Measurements from ENCODE around the gene SNX15. TPM values are rescaled to one million over a fixed set of nuclear protein-coding genes. Genes with fewer than 3 reads are reported as not detected.

Gene SNX15
- total RNA-seq, 1 donor from 2014 or later = 12.0 TPM

DNA sequence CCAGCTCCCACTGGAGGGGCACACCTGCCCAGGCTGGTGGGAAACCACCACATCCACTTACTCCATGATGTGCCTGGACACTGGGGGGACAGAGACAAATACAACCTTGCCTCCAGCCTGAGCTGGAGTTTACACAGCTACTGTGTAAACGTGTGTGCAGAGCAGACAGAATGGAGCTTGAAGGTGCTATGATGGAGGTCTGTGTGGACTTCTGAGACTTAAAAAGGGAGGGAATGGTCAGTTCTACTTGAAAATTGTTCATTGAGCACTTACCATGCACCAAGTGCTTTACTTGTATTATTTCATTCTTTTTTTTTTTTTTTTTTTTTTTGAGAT, 45.4 kb downstream of the SNX15 start:
- H3K9me3 ChIP-seq (ENCODE audit: control insufficient read depth in 3 of 3, low read length in 3 of 3) = no peaks in the 10 kb centered on the region
- H3K36me3 ChIP-seq (ENCODE audit: control insufficient read depth in 3 of 3, insufficient read depth in 3 of 3, low read length in 3 of 3) = no peaks in the 10 kb centered on the region
- no peak overlapping the region for H3K4me3 ChIP-seq (ENCODE audit: low read length in 3 of 3)
- H3K27ac ChIP-seq (ENCODE audit: low read depth, low read length) = no peak overlapping the region
- H3K9ac ChIP-seq (ENCODE audit: low read depth in 1 of 3, low read length in 3 of 3) = no peak overlapping the region
- no peaks in the 10 kb centered on the region for H3K27me3 ChIP-seq (ENCODE audit: control insufficient read depth in 3 of 3, insufficient read depth in 3 of 3, low read length in 3 of 3)
- H3K4me1 ChIP-seq (ENCODE audit: control insufficient read depth in 3 of 3, insufficient read depth in 3 of 3, low read length in 3 of 3) = no peaks in the 10 kb centered on the region

DNA sequence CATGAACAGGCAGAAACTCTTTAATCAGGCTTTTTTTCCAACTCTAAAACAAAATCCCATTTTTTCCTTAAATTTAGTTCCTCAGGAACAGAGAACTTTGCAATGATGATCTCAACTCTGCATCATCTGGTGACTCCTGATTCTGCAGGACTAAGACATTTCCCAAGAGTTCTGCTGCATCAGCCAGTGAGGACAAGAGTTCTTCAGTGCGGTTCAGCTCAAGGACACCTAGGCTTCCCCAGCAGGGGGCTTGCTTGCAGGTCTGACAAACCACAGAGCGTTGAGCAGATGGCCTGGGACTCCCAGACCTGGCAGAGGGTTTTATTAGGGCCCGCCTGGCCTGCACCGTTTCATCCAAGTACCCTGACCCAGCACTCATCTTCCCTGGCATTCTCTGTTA, 50.2 kb downstream of the SNX15 start:
- no peak overlapping the region for H3K9ac ChIP-seq (ENCODE audit: low read depth in 1 of 3, low read length in 3 of 3)
- no peaks in the 10 kb centered on the region for H3K36me3 ChIP-seq (ENCODE audit: control insufficient read depth in 3 of 3, insufficient read depth in 3 of 3, low read length in 3 of 3)
- no peak overlapping the region for H3K27ac ChIP-seq (ENCODE audit: low read depth, low read length)
- H3K9me3 ChIP-seq (ENCODE audit: control insufficient read depth in 3 of 3, low read length in 3 of 3) = no peaks in the 10 kb centered on the region
- no peaks in the 10 kb centered on the region for H3K4me1 ChIP-seq (ENCODE audit: control insufficient read depth in 3 of 3, insufficient read depth in 3 of 3, low read length in 3 of 3)
- no peak overlapping the region for H3K4me3 ChIP-seq (ENCODE audit: low read length in 3 of 3)
- no peaks in the 10 kb centered on the region for H3K27me3 ChIP-seq (ENCODE audit: control insufficient read depth in 3 of 3, insufficient read depth in 3 of 3, low read length in 3 of 3)

- Histone ChIP-seq H3K9me3 (ENCODE audit: control insufficient read depth in 3 of 3, low read length in 3 of 3) (no peaks in the 10 kb centered on the region), H3K9ac (ENCODE audit: low read depth in 1 of 3, low read length in 3 of 3) (no peak overlapping the region), H3K27ac (ENCODE audit: low read depth, low read length) (no peak overlapping the region), H3K27me3 (ENCODE audit: control insufficient read depth in 3 of 3, insufficient read depth in 3 of 3, low read length in 3 of 3) (no peaks in the 10 kb centered on the region), H3K36me3 (ENCODE audit: control insufficient read depth in 3 of 3, insufficient read depth in 3 of 3, low read length in 3 of 3) (no peaks in the 10 kb centered on the region), H3K4me3 (ENCODE audit: low read length in 3 of 3) (no peak overlapping the region), H3K4me1 (ENCODE audit: control insufficient read depth in 3 of 3, insufficient read depth in 3 of 3, low read length in 3 of 3) (peaks cover under 1 to 2% (median under 1%) of the 10 kb centered on the region in 3 donors)
Observed at GRCh38 chr11:65078151-65078550, 50.9 kb downstream of the SNX15 start.

- Histone ChIP-seq H3K36me3 (ENCODE audit: control insufficient read depth in 3 of 3, insufficient read depth in 3 of 3, low read length in 3 of 3) (no peaks in the 10 kb centered on the region), H3K9me3 (ENCODE audit: control insufficient read depth in 3 of 3, low read length in 3 of 3) (no peaks in the 10 kb centered on the region), H3K4me3 (ENCODE audit: low read length in 3 of 3) (no peak overlapping the region), H3K4me1 (ENCODE audit: control insufficient read depth in 3 of 3, insufficient read depth in 3 of 3, low read length in 3 of 3) (peaks cover 7 to 8% (median 8%) of the 10 kb centered on the region in 3 donors), H3K27ac (ENCODE audit: low read depth, low read length) (no peak overlapping the region), H3K9ac (ENCODE audit: low read depth in 1 of 3, low read length in 3 of 3) (no peak overlapping the region), H3K27me3 (ENCODE audit: control insufficient read depth in 3 of 3, insufficient read depth in 3 of 3, low read length in 3 of 3) (no peaks in the 10 kb centered on the region)
Observed at GRCh38 chr11:65078786-65079342, 51.6 kb downstream of the SNX15 start.

DNA sequence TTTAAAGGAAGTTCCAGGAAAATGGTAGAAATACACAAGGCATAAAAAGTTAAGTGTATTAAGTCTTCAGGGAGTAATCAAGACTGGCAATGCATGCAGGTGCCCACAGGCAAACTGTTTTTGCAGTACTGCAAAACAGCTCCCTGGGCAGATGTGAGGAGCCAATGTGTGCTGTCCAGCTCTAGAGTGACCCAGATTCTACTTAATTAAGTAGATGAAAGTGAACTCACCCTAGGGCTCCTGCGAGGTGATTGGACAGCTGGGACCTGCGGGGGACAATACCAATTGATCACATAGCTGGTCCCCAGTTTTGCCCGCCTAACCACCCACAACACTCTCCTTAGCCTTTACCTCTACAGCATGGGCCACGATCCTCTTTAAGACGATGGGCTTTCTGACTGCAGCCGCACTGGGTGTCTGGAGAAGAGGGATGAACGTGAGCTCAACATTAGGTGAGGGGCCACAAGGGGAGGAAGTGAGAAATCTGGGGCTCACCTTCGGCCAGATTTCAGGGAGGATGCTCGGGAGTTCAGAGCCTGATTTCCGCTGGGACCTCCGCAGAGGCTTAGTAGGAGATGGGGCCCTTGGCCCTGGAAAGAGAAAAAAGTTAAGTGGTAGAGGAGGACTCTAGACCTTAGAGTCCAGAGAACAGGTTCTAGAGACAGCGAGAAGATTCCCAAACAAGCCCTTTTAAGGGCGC, 56.0 kb downstream of the SNX15 start:
- Histone ChIP-seq H3K4me1 (ENCODE audit: control insufficient read depth in 3 of 3, insufficient read depth in 3 of 3, low read length in 3 of 3) (peaks cover 20 to 23% (median 21%) of the 10 kb centered on the region in 3 donors), H3K9ac (ENCODE audit: low read depth in 1 of 3, low read length in 3 of 3) (peak overlapping the region; percentile 74 to 86 (median 86)), H3K4me3 (ENCODE audit: low read length in 3 of 3) (peak overlapping the region; percentile 77 to 92 (median 92)), H3K27ac (ENCODE audit: low read depth, low read length) (peak overlapping the region; percentile 86), H3K27me3 (ENCODE audit: control insufficient read depth in 3 of 3, insufficient read depth in 3 of 3, low read length in 3 of 3) (no peaks in the 10 kb centered on the region), H3K9me3 (ENCODE audit: control insufficient read depth in 3 of 3, low read length in 3 of 3) (no peaks in the 10 kb centered on the region), H3K36me3 (ENCODE audit: control insufficient read depth in 3 of 3, insufficient read depth in 3 of 3, low read length in 3 of 3) (peaks cover 25 to 28% (median 26%) of the 10 kb centered on the region in 3 donors)

DNA sequence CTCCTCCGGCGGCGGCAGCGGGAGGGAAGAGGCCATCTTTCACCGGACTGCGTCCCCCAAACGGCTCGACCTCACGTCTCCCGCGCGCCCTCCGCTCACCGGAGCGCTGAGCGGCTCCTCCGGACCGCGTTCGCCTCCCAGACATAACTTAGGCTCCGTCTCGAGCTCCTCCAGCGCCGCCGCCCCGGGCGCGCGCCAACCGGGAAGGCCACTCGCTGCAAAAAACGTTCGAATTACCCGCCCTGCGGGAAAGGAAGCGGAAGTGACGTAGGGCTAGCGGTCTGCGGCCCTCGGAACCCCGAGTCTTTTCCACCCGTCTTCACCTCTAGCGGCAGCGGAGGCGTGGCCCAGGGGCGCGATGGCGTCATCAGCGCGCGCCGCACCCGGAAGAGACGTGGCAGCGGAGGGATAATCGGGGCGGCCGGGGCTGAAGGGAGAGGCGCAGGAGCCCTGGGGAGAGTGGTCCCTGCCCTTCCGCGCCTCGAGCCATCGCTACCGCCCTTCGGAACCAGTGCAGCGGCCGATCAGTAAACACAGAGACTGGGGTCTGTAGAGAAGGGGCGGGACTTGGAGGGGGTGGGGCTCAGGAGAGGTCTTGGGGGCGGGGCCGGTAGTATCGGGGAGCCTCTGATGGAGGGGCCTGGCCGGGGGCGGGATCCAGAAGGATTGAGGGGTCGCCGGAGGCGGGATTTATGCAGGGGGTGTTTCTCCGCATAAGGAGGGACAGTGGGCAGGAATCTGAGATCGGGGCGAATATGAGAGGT, 56.8 kb downstream of the SNX15 start, which contains the start of the genes CDCA5 and ZFPL1:
Gene CDCA5 (minus strand): TSS at position 207 of the 764 bp plus-strand sequence. CDS start 62 bp downstream, at position 145.
Gene ZFPL1 (plus strand): TSS at position 389 of the 764 bp plus-strand sequence. CDS start 477 bp downstream, outside the sequence.
- H3K36me3 ChIP-seq (ENCODE audit: control insufficient read depth in 3 of 3, insufficient read depth in 3 of 3, low read length in 3 of 3) = peaks cover 30 to 33% (median 31%) of the 10 kb centered on the region in 3 donors

DNA sequence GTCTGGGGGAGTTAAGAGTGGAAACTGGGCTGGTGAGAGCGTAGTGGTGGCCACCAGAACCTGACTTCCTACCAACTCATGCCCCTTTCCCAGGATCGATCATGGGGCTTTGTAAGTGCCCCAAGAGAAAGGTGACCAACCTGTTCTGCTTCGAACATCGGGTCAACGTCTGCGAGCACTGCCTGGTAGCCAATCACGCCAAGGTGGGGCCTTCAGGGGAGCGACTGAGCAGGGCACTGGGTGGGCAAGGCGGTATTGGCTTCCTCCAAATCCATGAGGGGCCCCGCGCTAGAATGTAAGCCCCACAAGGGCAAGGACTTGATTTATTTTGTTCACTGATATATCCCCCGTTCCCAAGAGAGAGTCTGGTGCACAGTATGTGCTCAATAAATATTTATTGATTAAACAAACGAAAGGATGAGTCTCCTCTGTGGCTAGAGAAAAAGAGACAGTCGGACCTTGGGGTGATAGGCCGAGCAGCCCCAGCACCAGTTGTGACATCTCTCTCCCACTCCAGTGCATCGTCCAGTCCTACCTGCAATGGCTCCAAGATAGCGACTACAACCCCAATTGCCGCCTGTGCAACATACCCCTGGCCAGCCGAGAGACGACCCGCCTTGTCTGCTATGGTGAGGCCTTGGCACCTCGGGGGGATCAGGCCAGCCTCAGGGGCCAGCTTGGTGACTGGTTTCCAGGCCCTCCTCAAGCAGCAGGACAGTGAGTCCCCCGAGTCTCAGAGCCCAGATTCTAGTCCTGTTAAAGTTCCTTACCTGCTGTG, 57.5 kb downstream of the SNX15 start:
- Histone ChIP-seq H3K4me3 (ENCODE audit: low read length in 3 of 3) (peak overlapping the region; percentile 92), H3K27ac (ENCODE audit: low read depth, low read length) (peak overlapping the region; percentile 86), H3K4me1 (ENCODE audit: control insufficient read depth in 3 of 3, insufficient read depth in 3 of 3, low read length in 3 of 3) (peaks cover 20 to 23% (median 21%) of the 10 kb centered on the region in 3 donors), H3K36me3 (ENCODE audit: control insufficient read depth in 3 of 3, insufficient read depth in 3 of 3, low read length in 3 of 3) (peaks cover 31 to 37% (median 32%) of the 10 kb centered on the region in 3 donors), H3K9me3 (ENCODE audit: control insufficient read depth in 3 of 3, low read length in 3 of 3) (no peaks in the 10 kb centered on the region), H3K27me3 (ENCODE audit: control insufficient read depth in 3 of 3, insufficient read depth in 3 of 3, low read length in 3 of 3) (no peaks in the 10 kb centered on the region), H3K9ac (ENCODE audit: low read depth in 1 of 3, low read length in 3 of 3) (peak overlapping the region; percentile 74 to 86 (median 86))

More for the DNA sequence above, 56.8 kb downstream of the SNX15 start, which contains the start of the genes CDCA5 and ZFPL1:
- peak within 1 kb of the TSS; percentile 86 for H3K27ac ChIP-seq (ENCODE audit: low read depth, low read length)
- H3K4me3 ChIP-seq (ENCODE audit: low read length in 3 of 3) = peak within 1 kb of the TSS; percentile 92
- H3K4me1 ChIP-seq (ENCODE audit: control insufficient read depth in 3 of 3, insufficient read depth in 3 of 3, low read length in 3 of 3) = peaks cover 20 to 23% (median 21%) of the 10 kb centered on the region in 3 donors
- no peaks in the 10 kb centered on the region for H3K27me3 ChIP-seq (ENCODE audit: control insufficient read depth in 3 of 3, insufficient read depth in 3 of 3, low read length in 3 of 3)
- no peaks in the 10 kb centered on the region for H3K9me3 ChIP-seq (ENCODE audit: control insufficient read depth in 3 of 3, low read length in 3 of 3)
- H3K9ac ChIP-seq (ENCODE audit: low read depth in 1 of 3, low read length in 3 of 3) = peak within 1 kb of the TSS; percentile 74 to 86 (median 86)

GRCh38 chr11:65085446-65085845, 58.2 kb downstream of the SNX15 start:
- peaks cover 31 to 37% (median 32%) of the 10 kb centered on the region in 3 donors for H3K36me3 ChIP-seq (ENCODE audit: control insufficient read depth in 3 of 3, insufficient read depth in 3 of 3, low read length in 3 of 3)
- H3K9me3 ChIP-seq (ENCODE audit: control insufficient read depth in 3 of 3, low read length in 3 of 3) = no peaks in the 10 kb centered on the region
- H3K9ac ChIP-seq (ENCODE audit: low read depth in 1 of 3, low read length in 3 of 3) = peak overlapping the region in 1 of 3 donors; percentile 14
- no peaks in the 10 kb centered on the region for H3K27me3 ChIP-seq (ENCODE audit: control insufficient read depth in 3 of 3, insufficient read depth in 3 of 3, low read length in 3 of 3)
- H3K4me1 ChIP-seq (ENCODE audit: control insufficient read depth in 3 of 3, insufficient read depth in 3 of 3, low read length in 3 of 3) = peaks cover 20 to 23% (median 21%) of the 10 kb centered on the region in 3 donors
- H3K27ac ChIP-seq (ENCODE audit: low read depth, low read length) = no peak overlapping the region
- H3K4me3 ChIP-seq (ENCODE audit: low read length in 3 of 3) = no peak overlapping the region

DNA sequence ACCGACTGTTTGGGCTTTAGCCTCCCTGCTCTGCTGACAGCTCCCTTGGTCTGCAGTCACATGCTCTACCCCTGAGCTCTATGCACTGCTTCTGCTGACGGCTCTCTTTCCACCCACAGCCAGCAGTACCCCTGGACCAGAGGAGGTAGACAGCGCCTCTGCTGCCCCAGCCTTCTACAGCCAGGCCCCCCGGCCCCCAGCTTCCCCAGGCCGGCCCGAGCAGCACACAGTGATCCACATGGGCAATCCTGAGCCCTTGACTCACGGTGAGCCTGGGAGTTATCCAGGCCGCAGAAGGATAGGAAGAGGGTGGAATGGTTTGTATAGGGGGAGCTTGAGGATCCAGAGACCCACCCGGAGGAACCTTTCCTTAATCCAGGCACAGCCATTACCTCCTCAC, 59.6 kb downstream of the SNX15 start:
- H3K27me3 ChIP-seq (ENCODE audit: control insufficient read depth in 3 of 3, insufficient read depth in 3 of 3, low read length in 3 of 3) = no peaks in the 10 kb centered on the region
- H3K36me3 ChIP-seq (ENCODE audit: control insufficient read depth in 3 of 3, insufficient read depth in 3 of 3, low read length in 3 of 3) = peaks cover 31 to 37% (median 32%) of the 10 kb centered on the region in 3 donors
- peaks cover 20 to 23% (median 21%) of the 10 kb centered on the region in 3 donors for H3K4me1 ChIP-seq (ENCODE audit: control insufficient read depth in 3 of 3, insufficient read depth in 3 of 3, low read length in 3 of 3)
- no peak overlapping the region for H3K9ac ChIP-seq (ENCODE audit: low read depth in 1 of 3, low read length in 3 of 3)
- H3K9me3 ChIP-seq (ENCODE audit: control insufficient read depth in 3 of 3, low read length in 3 of 3) = no peaks in the 10 kb centered on the region
- no peak overlapping the region for H3K4me3 ChIP-seq (ENCODE audit: low read length in 3 of 3)
- H3K27ac ChIP-seq (ENCODE audit: low read depth, low read length) = no peak overlapping the region
